ENCODE measurements around the gene ZBTB48.
A peak's percentile ranks its signal among the peaks of the same experiment; 100 is the strongest.
"Not testable (repeated sequence)": the region's sequence is repeated elsewhere in the genome, so short reads cannot be mapped to it uniquely, and the experiment has no call there.

ZBTB48 gene

GRCh38 chr1:6592865-6593593 lies 13.2 kb downstream of the ZBTB48 start:
- no peak for DNase-seq

DNA sequence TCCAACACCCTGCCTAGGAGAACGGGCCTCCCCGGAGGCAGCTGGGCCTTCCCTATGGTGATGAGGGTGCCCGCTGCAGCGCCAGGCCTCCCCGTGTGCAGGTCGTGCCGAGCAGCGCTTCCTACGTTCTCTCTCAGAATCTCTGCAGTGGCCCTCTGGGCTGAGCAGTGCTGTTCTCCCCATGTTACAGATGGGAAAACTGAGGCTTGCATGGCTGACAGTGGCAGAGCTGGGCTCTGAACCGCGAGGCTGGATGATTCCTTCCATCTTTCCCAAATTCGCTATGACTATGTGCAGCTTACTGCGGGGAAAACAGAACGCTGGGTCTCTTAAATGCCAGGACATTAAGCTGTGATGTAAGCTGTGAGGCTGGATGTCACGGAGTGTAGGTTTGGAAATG lies 14.0 kb downstream of the ZBTB48 start:
- no peak for DNase-seq

- no peak for DNase-seq
Measured at GRCh38 chr1:6594977-6595740, 15.4 kb downstream of the ZBTB48 start.

- no peak for DNase-seq
Measured at GRCh38 chr1:6596351-6596750, 16.6 kb downstream of the ZBTB48 start.

GRCh38 chr1:6596886-6597776 lies 17.3 kb downstream of the ZBTB48 start:
- no peak for DNase-seq

DNA sequence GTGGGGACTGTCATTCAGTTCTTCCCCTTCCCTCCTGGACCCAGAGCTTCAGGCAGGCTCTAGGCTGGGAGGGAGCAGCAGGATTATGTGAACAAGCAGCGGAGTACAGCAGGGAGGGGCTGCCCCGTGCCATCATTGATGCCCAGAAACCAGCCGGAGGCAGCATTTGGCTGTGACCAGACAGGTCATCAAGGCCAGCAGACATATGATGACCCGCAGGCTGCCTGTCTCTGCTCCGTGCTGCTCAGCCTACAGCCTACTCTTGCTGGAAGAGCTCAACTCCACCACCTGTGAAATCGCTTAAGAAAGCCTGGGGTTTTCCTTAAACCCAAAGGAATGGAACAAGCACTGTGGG lies 18.0 kb downstream of the ZBTB48 start:
- no peak for DNase-seq

DNA sequence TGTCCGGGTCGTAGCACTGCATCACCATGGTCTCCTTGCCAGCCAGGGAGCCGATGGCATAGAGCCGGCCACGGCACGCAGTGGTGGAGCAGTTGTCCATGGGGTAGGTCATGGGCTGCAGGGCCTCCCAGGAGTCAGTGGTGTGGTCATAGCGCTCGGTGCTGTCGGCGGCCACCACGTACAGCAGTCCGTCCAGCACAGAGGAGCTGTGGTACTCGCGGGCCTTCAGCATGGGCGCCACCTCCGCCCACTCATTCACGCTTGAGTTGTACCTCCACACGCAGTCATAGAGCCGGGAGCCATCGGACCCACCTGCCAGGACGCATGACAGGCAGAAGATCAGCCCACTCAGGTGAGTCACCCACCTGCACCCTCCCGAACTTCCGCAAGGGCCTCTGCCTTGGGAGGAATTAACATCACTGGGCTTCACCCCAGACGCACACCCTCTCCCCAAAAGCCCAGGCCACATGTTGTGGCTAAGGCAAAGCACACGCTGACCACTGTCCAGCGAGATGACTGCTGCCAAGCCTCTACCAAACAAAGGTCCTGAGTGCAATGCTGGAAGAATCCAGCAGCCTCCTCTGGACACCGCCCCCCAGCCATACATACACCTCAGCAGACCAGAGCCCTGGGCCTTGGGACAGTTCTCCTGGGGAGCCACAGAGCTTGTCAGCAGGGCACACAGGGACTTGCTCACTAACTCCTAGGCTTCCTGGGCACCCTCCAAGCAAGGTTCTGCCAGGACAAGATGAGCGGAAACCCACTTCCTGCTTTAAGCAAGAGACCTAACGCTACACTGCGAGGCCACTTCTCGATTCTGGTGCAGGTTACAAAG lies 19.6 kb downstream of the ZBTB48 start:
- DNase-seq: no peak

GRCh38 chr1:6599991-6600390 lies 20.2 kb downstream of the ZBTB48 start:
- not testable (repeated sequence) for DNase-seq

- peak; percentile 62 for DNase-seq
Measured at GRCh38 chr1:6600410-6601048, 20.7 kb downstream of the ZBTB48 start.

DNA sequence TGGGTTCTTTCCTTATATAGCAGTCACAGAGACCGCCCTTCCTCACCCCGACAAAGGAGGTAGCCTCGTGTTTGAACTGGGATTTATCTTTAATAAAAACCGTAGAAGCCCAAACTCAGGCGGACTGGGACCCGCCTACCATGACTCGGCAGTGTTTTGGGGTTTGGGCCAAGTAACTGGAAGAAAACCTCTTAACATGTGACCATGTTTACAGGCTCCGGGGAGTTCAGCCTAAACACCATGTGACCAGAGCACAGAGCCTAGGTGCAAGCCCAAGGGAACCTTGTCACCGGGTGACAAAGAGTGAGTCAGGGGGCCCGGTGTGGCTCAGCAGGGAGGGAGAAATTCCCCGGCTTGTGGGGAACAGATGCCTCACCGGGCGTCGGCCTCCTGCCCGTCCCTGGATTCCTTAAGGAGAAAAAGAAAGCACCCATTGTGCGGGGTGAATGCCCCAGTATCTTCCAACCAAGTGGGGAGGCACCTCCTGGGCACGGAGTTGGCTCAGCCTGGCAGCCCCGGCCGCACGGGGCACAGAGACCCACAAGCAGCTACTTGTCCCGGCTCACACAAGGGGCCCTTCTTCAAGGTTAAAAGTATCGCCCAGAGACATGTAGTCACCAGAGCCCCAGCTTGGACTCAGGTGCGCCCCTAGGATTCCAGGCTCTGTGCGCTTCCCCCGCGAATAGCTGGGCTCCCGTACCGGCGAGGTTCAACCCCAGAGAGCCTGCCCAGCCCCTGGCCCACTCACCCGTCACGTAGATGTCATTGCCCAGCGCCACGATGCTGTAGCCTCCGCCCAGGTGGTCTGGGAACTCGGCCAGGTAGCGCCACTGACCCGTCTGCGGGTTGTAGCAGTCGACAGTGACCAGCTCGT lies 21.5 kb downstream of the ZBTB48 start:
- peak; percentile 59 for DNase-seq

DNA sequence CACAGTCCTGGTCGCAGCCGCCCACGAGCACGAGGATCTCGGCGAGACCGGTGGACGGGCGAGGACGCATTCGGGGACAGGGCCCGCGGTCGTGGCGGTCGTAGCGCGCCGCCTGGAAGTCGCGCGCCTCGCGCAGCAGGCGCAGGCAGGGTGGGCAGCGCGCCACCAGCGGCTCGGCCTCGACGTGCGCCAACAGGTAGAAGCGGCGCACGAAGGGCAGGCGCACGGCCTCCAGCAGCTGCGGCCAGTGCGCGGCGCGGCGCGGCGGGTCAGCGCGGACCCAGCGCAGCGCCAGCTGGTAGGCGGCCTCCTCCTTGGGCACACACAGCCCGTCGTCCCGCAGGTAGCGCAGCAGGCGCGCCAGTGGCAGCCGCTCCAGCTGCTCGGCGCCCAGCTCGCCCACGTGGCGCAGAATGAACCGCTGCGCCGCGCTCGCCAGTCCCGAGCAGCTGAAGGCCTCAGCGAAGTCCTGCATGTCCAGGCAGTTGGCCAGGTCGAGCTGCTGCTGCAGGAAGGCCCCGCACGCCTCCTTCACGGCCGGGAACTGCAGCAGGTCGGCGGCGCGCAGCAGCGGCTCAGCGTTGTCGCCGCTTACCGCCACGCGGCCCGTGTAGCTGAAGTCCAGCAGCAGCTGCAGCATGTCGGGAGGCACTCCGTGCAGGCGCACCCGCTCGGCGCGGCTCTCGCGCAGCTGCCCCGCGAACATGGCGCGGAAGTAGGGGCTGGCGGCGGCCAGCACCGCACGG lies 22.3 kb downstream of the ZBTB48 start:
- DNase-seq: peak; percentile 55

DNA sequence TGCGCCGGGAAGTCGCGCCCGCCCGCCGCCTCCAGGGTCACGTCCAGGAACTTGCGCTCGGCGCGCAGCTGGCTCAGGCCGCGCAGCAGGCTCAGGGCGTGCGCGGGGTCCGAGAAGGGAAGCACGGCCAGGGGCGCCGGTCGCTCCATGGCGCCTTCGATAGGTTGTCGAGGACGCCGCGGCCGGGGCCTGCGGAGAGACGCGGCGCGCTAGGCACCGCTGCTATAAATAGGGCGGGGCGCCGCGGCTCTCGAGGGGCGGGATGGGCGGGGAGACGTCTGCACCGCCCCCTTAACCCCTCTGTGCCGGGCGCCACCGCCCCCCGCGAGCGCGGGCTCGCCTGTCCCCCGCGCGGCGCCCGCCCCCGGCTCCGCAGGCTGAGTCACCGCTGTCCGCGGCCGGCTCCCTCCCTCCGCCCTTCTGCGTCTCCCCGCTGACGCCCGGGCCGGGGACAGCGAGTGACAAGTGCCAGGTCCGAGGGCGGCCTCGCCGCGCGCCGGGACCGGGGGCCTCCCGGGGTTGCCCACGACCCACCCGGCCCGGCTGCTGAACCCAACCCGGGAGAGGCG lies 23.0 kb downstream of the ZBTB48 start, which contains the start of gene KLHL21:
TSS of gene KLHL21 (minus strand) at position 201 of the 569 bp plus-strand sequence. CDS start at position 149, 52 bp downstream.
- DNase-seq: peak; percentile 92

GRCh38 chr1:6603238-6603914 lies 23.6 kb downstream of the ZBTB48 start:
- DNase-seq: peak; percentile 48

GRCh38 chr1:6603915-6604558 lies 24.2 kb downstream of the ZBTB48 start:
- no peak for DNase-seq

- peak; percentile 77 for DNase-seq
Measured at GRCh38 chr1:6612641-6613360, 33.0 kb downstream of the ZBTB48 start.

- DNase-seq: peak; percentile 100
Measured at GRCh38 chr1:6613361-6614018, 33.7 kb downstream of the ZBTB48 start, which contains the start of gene PHF13. TSS of gene PHF13 (plus strand) at chr1:6613731. CDS start at chr1:6614067, 336 bp downstream.
